ENCODE measurements around the gene LPIN1.
"Not testable (repeated sequence)": the region's sequence is repeated elsewhere in the genome, so short reads cannot be mapped to it uniquely, and the experiment has no call there.

Gene LPIN1

DNA sequence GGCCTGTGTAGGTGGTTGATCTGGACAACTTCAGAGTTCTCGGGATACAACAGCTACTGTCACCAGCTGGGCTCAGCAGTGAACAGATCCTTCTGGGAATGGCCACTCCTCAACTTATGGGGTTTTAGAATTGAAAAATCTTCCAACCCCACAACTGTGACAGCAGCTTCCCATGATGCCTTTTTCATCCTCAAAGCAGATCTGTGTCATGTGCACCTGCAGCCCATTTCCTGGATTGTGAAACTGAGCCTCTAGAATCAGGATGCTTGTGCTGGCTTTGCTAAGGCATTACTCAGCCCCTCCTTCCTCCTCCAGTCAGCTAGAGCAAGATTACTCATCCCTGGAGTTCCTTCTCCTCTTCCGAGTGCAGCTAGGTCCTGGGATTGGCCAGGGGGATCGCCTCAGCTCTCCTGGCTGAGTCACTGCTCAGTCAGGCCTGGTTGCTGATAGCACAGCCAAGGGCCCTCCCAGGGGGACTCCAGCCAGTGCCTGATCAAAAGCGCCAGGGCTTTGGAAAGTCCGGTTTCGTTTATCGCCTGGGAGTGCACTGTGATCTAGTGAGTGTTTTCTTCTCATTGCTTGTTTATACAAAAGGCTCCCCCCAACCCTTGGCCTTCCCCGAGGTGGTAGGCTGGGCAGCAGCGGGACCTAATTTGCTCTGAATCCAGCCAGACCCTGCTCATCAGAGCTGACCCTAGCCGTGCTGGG is 2.4 kb upstream of the LPIN1 start:
- DNase-seq (ENCODE audit: low read depth): peak; percentile 70

DNA sequence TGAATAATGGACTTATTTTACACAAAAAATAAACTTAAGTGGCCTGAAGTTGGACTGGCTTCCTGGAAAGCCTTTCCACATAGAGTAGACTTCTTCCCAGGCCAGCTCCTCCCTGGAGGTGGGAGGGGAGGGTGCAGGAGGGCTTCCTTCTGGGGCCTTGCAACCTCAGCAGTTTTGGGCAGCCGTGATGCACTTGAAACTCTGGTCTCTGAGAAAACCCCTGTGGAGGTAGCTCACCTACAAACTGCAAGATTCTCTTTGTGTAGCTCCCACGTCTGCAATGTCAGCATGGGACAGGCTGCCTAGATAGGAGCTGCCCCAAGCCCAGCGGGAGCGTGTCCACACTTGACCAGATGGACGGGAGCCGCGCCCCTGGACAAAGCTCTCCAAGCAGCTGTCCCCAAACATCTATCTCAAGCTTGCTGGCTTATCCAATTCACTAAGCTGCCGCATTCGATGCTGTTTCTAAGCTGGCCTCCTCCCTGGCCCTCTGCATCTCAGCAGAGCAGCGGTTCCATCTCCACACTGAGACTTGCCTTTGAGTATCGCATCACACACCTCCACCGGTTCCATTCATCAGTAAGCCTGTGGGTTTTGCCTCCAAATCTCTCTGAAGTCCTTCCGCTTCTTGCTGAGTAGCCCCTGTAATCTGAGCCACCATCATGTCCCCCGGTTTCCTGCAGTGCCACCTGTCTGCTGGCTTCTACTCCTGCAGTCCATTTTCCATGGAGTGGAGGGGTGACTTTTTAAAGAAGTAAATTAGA is 1.6 kb upstream of the LPIN1 start:
- no peak for DNase-seq (ENCODE audit: low read depth)

DNA sequence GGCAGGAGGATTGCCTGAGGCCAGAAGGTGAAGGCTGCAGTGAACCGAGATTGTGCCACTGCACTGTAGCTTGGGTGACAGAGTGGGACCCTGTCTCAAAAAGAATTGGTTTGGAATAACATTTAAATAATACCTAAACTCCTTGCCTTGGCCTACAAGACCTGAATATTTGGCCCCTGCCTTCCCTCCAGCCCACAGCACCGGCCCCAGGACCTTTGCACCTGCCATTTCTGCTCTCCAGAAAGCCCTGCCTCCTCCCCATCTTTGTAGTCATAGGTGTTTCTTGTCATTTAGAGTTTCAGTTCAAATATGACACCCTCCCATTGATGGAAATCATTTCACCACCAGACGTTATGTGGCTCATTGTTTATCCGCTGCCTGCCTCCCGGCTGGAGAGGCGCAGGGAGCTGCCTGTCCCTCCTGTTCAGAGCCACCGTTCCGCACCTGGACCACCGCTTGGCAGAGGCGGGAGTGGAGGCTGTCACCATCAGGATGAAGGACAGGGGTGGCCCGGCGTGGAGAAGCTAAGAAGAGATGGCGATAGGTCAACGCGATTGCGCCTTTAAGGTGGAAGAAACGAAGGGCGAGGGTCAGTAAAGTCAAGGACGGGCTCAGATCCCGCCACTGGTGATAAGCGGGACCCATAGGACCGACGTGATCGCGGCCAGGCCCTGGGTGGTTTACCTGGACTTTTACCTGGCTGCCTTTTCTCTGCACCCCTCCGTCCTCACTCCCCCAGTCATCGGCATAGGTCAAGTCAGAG is 638 bp upstream of the LPIN1 start:
- no peak for DNase-seq (ENCODE audit: low read depth)

DNA sequence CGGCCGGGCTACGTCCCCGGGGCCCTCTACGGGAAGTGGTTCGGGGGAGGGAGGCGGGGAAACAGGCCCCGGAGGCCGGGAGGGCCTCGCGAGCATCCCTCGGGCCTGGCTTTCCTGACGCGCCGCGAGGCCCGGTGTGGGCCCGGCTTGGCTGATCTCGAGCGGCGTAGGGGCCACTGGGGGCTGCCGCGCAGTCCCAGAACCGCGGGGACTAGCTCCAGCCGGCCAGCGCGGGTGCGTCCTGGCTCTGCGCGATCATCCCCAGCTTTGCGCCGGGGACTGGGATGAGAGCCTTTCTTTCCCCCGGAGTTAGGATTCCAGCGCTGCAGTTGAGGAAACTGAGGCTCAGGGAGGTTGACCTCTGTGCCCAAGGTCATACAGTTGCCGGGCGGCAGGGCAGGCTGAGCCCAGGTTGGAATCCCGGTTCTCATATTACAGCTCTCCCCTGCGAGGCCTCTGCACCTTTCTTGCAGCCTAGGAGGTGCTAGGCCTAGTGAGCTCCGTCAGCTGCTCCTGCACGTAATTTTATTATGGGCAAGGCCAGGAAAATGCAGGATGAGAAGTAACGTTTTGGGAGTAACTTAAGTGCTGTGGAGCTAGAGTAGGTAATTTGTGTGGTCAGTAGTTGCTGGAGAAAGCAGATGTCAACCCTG is 501 bp downstream of the LPIN1 start:
- no peak for DNase-seq (ENCODE audit: low read depth)

DNA sequence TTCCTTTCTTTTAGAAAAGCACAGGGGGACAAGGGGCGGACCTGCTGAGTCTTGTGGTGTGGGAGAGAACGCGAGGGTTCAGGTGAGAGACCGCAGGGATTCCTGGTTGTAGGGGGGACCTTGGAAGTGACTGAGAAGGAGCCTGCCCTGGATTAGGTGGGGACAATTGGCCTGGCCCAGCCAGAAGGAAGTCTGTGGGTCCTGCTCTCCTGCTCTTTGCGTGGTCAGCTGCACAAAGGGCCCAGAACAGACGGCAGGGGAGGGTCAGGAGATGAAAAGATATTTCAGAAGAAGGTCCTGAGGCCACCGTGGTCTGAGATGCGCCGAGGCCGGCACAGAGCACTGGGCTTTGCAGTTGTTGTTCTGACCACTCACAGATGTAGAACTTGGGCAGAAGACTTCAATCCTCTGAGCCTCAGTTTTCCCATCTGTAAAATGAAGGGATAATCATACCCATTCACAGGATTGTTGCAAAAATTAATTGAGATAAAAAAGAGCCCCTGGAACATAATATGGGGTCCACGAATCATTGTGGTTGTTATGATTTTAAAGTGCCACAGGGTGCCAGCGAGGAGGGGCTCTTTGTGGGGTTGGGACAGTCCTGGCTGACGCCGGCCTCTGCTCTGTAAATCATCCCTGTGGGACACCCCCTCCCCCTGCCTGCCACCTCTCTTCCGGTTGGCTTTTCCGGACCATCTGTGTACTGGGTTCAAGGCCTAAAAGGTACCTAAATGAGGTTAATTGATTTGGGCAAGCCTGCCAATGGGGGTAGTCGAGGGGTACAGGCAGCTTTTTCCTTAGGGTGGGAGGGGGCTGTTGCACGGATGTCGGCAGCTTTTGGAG is 1.8 kb downstream of the LPIN1 start:
- no peak for DNase-seq (ENCODE audit: low read depth)

DNA sequence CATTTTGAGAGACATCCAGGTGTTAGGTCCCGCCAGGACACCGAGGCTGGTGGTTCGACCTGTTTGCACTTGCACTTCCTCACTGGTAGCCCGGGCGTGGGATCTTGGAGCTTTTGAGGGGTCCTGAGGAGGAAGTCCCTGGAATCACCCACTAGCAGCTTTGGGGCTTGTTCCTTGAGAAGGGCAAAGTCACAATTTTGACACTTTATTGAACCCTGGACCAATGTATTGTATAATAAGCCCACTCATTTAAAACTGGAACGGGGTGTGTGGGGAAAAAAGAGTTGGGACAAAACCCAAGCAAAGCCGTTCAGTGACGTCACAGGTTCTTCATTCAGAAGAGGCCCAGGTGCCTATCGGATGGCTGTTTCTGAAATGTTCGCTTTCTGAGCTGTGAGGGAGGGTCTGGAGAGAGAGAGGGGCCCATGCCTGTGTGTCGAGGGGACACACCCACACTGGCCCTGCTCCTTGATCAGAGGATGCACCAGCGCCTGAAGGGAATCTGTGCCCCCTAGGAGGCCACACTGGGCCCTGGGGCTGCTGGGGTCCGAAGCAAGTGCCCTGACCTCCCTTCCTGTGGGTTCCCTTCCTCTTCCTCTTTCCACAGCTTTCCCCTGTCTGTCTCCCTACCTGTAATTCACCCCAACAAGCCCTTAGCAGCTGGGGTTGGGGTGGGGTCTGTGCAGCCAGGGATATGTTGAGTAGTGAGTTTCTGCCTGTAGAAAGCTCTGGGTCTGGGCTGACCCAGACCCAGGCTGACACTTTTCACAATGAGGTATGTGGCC is 2.6 kb downstream of the LPIN1 start:
- DNase-seq (ENCODE audit: low read depth): no peak

DNA sequence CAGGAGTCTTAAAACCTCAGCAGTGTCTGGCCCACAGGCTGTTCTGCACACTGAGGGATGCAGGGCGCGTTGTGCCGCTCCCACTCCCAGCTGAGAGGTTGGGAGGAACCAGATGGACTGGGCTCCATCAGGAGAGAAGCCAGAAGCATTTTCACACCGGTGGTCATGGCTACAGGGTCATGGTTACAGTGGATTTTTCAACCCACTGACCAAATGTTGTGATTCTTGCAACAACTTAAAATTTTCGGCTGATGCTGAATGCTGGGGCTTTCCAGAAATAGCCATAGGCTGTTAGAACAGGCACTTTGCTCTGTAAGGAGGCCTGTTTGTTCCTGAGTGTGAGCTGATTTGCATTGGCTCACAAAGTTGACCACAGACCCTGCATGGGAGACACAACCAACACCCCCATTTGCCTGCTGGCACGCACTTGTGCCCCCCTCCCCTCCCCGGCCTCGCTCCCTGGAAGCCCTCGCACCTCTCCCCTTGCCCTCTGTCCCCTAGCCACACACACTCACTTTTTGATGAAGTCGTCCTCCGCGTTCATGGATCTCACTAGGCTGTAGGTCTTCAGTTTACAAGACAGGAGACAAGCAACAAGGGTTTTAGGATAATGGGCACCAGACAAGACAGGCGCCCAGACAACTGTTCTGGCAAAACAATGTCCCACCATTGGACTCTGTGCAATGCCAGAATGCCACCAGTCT is 3.4 kb downstream of the LPIN1 start:
- DNase-seq (ENCODE audit: low read depth): no peak

DNA sequence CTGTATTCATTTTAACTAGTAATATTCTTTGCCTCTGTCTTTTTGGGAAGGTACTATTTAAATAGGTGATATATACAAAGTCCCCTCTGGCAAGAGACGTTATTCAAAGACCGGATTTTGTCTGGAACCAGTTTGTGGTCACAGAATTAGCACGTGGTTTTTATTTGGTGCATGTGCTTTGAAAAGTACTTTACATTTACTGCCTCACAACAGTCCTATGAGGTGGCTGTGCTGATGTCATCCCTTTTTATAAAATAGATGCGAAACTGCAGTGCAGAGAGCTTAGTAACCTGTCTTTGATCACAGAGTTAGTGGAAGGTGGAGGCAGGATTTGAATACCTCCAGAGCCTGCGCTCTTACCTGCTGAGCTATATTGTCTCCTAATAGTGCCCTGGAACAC is 4.0 kb downstream of the LPIN1 start:
- peak; percentile 42 for DNase-seq (ENCODE audit: low read depth)

DNA sequence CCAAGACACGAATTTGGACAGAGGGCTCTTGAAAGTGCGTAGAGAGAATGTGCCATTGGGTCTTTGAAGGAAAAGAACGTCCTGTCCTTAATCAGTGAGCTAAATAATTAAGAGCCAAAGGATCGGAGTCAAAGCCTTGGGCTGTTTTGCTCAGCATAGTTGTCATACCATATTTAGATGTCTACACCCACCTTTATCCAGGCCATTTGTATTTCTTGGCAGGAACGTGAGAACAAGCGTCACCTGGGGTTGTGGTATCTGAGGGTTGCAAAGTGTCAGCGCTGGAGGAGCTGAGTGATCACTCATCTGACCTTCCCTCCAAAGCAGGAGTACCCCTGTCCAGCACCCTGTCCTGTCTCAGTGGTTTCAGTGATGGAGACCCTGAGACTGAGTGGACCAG is 4.5 kb downstream of the LPIN1 start:
- DNase-seq (ENCODE audit: low read depth): no peak

DNA sequence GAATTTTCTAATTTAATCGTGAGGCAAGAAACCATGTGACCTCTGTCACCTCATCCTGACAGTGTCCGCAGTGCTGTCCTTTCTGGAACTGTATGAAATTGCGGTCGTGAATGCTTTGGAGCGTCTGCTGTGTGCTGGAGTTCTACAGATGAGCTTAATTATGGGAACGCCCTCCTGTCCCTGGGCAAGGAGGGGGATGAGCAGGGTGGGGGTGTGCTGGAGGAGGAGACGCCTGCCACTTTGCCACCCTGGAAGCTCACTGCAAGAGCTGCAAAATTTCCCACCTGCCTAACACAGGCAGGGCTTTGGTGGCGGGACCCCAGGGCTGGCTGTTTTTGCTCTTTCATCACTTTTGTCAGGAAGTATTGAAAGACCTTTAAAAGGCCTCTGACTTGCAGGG is 6.5 kb downstream of the LPIN1 start:
- DNase-seq (ENCODE audit: low read depth): no peak

DNA sequence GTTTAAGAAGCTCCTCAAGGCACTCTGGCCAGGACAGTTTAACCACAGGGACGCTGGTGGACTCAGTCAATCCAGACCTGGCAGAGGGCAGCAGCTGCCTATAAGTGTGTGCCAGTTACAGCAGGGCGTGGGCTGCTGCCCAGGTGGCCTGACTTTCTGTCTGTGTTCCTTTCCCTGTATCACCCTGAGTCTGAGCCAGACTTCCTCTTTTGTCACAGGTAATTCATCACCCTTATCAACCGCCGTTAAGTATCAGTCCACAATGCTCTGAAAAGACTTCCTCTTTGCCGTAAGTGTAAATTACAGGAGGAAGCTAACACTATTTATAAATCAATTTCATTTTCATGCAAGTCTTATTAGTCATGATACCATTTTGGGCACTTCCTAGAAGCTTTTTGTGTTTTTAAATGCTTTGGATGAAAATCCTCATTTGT is 7.0 kb downstream of the LPIN1 start:
- no peak for DNase-seq (ENCODE audit: low read depth)

DNA sequence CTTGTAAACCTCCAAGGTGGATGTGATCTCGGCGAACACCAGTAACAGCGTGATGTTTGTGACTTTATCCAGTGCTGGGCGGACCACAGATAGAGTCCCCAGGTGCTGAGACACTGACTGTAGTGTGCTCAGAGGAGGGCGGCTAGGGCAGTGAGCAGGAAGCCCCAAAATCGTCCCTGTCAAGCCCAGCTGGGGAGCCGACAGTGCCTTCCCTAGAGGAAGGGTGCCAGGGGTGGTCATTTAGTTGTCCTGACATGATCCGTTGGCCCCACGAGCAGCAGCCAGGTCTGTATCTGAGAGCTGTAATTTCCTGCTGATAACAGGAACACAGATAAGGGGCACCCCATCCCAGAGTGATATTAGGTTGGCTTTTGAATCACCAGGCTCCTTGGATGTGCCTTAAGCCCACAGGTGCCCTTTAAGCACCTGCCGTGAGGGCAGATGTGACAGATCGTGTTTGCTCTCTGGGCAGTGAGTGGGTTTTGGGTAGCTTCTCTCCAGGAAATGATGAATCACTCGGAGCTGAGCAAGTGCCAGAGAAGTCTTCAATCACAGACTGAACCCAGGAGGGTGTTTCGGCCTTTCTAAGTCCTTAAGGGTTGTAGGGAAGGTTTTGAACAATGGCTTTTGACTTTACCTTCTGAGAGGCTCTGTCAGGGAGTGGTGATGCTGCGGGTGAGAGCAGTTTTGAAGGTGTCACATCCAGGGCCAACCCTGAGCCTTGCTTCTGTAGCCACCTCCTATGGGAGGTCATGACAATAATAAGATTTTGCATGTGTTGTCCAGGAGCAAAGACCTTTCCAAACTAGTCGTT is 7.7 kb downstream of the LPIN1 start:
- DNase-seq (ENCODE audit: low read depth): peak; percentile 71

DNA sequence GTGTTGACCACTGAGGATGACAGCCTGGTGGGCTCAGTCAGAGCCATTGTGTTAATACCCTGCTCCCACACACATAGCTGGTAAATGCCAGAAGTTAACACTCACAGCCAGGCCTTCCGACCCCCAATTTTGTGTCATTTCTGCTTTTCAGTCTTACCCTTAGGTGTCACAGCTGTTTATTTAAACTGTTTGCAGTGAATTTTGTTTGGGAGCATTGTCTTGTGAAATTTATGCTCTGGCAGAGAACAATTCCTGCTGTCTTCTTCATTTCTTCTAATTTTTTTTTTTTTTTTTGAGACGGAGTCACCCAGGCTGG is 8.2 kb downstream of the LPIN1 start:
- DNase-seq (ENCODE audit: low read depth): no peak

DNA sequence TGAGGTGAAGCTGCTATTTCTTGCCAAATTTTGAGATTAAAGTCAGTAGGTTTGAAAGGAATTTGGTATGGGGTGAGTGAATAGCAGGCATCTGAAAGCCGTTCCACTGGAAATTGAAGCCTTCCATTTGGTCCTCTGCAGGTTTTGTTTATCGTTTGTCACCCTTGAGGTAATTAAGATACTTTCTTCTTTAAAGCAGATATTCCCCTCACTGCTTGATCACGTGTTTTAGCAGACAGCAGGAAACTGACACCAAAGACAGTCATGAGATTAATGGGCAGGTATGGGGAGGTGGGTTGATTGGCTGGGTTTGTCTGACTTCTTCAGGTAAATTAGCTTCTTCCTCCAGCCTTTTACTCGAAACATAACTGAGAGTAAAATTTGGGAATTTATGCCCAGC is 10.7 kb downstream of the LPIN1 start:
- no peak for DNase-seq (ENCODE audit: low read depth)

DNA sequence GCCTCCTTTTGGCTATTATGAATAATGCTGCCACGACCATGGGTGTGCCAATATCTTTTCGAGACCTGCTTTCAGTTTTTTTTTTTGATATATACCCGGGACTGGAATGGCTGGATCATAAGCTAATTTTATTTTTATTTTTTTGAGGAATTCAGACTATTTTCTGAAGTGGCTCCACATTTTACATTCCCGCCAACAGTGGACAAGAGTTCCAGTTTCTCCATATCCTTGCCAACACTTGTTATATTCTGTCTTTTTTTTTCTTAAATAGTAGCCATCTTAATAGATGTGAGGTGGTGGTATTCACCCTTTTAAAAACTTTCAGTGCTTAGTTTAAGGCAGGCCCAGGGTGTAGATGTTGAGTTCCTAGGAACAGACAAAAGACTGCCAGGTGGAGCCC is 11.8 kb downstream of the LPIN1 start:
- no peak for DNase-seq (ENCODE audit: low read depth)

DNA sequence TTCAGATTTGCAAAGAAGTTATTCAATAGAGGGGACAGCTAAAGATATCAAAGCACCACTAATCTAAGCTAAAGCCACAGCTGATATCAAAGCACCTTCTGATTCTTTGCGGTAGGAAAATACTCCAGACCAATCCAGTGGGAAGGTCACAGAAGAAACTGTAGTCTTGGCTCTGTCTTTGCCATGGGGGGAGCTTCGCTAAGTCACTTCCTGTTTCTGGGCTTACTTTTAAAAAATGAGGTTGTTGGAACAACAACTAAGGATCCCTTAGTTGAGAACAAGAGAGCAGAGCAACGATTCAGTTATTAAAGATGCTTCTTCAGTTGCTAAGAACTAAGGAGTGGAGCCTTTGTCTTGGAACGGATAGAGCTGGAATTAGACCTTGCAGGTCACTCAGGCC is 12.2 kb downstream of the LPIN1 start:
- DNase-seq (ENCODE audit: low read depth): no peak

DNA sequence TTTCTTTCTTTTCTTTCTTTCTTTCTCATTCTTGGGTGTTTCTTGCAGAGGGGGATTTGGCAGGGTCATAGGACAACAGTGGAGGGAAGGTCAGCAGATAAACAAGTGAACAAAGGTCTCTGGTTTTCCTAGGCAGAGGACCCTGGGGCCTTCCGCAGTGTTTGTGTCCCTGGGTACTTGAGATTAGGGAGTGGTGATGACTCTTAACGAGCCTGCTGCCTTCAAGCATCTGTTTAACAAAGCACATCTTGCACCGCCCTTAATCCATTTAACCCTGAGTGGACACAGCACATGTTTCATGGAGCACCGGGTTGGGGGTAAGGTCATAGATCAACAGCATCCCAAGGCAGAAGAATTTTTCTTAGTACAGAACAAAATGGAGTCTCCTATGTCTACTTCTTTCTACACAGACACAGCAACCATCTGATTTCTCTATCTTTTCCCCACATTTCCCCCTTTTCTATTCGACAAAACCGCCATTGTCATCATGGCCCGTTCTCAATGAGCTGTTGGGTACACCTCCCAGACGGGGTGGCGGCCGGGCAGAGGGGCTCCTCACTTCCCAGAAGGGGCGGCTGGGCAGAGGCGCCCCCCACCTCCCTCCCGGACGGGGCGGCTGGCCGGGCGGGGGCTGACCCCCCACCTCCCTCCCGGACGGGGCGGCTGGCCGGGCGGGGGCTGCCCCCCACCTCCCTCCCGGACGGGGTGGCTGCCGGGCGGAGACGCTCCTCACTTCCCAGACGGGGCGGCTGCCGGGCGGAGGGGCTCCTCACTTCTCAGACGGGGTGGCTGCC is 12.9 kb downstream of the LPIN1 start:
- not testable (repeated sequence) for DNase-seq (ENCODE audit: low read depth)

DNA sequence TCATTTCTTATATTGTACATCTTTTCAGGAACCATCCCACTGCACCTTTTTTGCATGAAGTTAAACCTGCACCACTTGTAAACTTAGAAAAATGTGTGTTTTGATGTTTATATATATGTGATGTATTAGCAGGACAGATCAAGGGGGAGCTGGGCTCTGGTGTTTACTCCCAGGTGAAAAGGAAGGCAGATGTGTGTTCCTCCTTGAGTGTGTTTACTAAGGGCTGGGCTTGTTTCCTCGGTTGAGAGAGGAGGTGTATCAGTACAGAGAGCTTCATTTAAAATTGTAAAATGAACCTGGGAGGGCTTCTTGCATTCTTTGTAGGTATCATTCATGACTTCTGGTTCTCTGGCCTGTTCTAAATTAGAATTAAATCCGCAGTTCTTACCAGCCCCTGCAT is 14.8 kb downstream of the LPIN1 start:
- DNase-seq (ENCODE audit: low read depth): no peak

DNA sequence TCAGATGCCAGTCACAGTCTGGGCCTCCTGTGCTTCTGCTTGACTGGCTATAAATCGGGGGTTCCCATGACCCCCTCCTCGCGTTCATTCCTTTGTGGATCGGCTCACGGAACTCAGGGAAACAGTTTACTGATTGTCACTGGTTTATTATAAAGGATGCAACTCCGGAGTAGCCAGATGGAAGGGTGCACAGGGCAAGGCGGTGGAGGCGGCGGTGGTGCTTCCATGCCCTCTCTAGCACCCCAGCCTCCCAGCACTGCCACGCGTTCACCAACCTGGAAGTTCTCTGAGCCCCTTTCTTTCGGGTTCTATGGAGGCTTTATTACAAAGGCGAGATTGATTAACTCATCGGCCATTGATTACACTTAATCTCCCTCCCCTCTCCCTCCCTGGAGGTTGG is 15.6 kb downstream of the LPIN1 start:
- no peak for DNase-seq (ENCODE audit: low read depth)
